Measurements from ENCODE around the gene SUCLG2.

- TF ChIP-seq CTCF (IDR thresholded peaks at IDR 0.05; ENCODE audit: insufficient read depth, low read depth, low read length) (no peak), EZH2 (IDR thresholded peaks at IDR 0.05; ENCODE audit: insufficient read depth, low read length) (no peak)
Measured at GRCh38 chr3:67419218-67419529, 235.2 kb downstream of the SUCLG2 start.
